Suppressor macrophage treated with lipopolysaccharide for 1 hour (primary cell): Measurements from ENCODE around the gene FBXL19.
A peak's percentile ranks its signal among the peaks of the same experiment; 100 is the strongest.
"Not testable (repeated sequence)": the region's sequence is repeated elsewhere in the genome, so short reads cannot be mapped to it uniquely, and the experiment has no call there.

ENCODE experiments used
- DNase-seq, 3 donors: peaks; one replicate each; pipeline ENCODE4 v3.0.0-alpha.2; 2020 to 2022

FBXL19 gene

DNA sequence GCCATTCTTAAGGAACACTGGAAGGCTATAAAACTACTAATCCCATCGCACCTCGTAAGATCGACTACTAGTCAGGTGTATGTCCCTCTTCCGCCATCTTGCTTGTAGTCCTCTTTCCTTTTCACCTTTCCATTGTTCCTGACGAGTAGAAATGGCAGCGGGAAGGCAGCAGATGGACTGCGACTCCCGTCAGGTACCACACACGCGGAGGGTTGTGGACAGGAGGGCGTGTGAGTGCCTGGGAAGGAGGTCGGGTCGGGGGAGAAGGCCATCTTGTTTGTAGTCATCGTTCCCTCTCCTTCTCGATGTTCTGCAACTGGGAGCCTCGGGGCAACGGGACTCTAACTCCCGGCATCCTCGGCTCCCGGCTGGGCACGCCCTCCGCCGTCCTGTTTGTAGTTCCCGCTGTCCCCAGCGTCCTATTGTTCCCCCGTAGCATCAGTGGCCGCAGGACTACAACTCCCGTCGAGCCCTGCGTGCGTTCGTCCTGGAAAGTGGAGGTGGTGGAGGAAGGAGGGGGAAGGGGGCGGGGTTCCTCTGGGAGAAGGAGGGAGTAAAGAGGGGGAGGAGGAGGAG is 324 bp upstream of the FBXL19 start:
- peak; percentile 99 to 100 (median 99) for DNase-seq

DNA sequence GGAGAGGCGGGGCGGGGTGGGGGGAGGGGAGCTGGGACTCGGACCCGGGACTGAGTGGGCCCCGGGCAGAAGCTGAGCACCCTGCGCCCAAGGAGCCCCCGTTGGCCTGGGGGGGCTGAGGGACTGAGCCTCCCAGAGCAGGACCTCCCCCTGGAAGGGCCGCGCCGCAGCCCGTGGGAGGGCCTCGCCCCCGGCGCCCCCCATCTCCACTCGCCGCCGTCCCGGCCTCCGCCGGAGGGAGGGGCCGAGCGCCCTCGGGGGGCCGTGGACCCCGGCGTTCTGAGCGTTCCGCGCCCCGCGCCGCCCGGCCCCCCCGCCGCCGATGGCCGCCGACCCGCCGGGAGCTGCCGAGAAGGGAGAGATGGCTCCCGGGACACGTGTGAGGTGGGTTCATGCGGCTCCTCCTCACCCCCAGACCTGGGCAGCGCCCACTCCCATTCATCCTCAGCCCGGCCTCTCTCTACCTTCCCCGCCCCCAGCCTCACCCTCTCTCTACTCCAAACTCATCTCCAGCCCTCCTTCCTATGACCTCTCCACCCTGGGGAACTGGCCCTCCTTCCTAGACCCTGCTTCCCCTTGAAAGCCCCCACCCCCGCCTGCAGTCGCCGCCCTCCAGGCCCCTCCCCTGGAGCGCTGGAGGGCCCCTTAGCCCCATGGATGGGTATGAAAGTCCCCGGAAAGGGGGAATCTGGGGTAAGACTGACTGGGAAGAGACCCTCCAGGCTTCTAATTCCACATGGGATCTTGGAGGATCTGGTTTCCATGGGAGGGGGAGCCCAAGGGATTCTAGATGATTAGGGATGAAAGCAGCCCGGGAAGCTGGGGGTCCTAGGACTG is 922 bp downstream of the FBXL19 start:
- DNase-seq = peak; percentile 63 to 82 (median 66)

DNA sequence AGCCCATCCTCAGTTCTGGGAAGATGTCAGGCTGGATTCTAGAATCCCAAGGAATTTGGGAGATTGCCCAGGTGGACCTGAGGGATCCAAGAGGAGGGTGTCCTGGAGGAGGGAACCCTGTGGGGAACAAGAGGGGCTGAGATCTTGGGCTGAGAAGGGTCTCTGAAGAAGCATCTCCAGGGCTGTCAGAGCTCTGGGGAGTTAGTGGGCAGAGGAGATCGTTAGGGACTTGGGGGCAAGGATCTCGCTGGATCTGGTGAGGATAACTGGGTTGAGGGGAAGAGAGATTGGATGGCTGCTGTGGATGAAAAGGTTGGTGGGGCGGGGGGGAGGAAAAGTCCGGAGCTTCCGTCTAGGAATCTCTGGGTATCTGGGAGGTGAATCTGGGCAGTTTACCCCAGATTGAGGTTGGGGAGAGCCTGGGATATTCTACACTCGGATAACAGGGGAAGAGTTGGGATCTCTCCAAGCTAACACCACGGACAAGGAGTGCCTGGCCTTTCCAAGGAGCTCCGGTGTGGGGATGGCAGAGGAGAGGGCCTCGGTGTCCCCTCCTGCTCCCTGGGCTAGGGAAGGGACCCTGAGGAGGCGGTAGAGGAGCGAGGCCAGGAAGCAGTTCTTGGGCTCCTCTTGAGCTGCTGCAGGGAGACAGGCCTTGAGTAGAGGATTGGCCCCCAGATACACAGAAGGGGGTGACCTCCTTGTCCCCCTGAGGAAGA is 1.7 kb downstream of the FBXL19 start:
- DNase-seq = no peak

- DNase-seq = no peak
Measured at GRCh38 chr16:30925632-30925987, 2.2 kb downstream of the FBXL19 start.

DNA sequence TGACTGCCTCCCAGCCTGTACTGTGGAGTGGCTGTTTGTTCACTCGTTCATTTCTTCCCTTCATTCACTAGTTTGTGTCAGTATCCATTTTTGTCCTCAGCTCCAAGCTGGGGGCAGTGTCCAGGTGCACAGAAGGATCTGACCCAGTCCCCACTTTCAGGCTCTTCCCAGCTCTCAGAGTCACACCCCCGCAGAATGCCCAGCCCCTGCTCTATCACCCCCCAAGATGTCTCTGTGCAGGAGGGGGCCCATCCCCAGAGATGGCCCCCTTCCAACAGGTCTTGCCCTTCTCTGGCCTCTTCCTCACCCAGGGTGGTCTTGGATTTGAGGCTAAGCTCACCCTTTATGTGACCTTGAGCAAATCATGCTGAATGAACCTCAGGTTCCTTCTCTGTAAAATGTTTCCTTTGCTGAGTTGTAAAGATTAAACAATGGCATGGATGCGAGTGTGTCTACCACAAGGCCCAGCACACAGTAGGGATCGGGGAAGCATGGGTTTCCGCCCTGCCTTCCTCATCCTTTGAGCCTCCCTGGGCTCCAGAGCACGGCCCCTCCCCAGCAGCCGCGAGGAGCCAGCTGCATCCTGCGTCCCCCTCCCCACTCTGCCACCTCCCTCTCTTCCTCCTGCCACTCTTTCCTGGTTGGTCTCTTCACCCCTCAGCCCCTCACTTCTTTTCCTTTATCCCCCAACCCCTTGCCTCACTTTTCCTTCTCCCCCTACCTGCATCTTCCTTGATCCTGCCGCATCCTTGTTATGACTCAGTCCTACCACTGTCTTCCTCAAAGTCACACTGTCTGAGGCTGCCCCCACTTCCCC is 2.8 kb downstream of the FBXL19 start:
- no peak for DNase-seq

DNA sequence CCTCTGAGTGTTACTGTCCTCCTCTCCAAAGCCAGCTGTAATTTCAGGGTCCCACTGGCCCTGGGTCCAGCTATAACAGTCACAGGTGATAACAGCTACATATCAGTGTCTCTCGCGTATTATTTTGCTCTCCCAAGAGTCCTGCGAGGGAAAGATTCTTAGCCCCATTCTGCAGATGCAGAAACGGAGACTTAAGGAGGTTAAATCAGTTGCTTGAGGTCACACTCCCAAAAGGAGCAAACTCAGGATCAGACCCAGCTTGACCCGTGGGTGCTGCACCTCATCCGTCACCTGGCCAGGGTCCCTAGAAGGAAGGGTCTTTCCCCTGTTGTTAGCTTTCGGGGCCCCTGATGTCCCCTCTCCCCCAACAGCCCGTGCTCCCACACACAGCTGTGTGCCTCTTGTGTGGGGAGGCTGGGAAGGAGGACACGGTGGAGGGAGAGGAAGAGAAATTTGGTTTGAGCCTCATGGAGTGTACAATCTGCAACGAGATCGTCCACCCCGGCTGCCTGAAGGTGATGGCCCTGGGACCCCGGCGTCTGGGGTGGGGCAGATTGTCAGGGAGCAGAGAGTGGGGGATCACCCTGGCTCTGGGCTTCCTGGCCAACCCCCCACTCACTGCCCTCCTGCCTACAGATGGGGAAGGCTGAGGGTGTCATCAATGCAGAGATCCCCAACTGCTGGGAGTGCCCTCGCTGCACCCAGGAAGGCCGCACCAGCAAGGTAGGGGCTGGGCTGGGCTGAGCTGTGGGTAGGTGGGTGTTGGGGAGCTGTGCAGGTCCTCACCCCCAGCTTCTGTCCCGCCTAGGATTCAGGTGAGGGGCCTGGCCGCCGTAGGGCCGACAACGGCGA is 3.8 kb downstream of the FBXL19 start:
- no peak for DNase-seq

- DNase-seq = peak; percentile 49 to 59 (median 55)
Measured at GRCh38 chr16:30927789-30928378, 4.5 kb downstream of the FBXL19 start.

- DNase-seq = no peak
Measured at GRCh38 chr16:30928390-30928789, 5.0 kb downstream of the FBXL19 start.

DNA sequence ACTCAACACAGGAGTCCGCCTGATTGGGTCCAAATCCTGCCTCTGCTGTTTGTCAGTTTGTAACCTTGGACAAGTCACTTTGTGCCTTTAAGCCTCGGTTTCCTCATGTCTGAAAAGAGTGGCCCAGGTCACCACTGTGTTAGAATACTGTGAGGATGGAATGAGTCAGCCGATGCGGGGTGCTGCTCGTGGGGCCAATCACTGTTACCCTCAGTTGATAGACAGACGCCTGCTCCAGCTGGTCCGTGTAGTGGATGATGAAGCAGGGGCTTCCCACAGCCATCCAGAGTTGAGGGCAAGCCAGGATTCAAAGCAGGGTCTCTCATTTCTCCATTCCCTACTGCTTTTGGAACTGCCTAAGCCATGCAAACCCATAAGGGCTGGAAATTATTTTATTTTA is 5.8 kb downstream of the FBXL19 start:
- DNase-seq = no peak

DNA sequence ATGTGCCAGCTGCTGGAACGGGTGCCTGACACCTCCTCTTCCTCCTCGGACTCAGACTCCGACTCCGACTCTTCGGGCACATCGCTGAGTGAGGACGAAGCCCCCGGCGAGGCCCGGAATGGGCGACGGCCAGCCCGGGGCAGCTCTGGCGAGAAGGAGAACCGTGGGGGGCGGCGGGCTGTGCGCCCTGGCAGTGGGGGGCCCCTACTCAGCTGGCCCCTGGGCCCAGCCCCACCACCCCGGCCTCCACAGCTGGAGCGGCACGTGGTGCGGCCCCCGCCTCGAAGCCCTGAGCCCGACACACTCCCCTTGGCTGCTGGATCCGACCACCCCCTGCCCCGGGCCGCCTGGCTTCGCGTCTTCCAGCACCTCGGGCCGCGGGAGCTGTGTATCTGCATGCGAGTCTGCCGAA is 6.8 kb downstream of the FBXL19 start:
- no peak for DNase-seq

GRCh38 chr16:30931068-30931650 is 7.8 kb downstream of the FBXL19 start:
- DNase-seq = no peak

GRCh38 chr16:30934827-30935557 is 11.6 kb downstream of the FBXL19 start:
- DNase-seq = peak; percentile 76 to 83 (median 76)

DNA sequence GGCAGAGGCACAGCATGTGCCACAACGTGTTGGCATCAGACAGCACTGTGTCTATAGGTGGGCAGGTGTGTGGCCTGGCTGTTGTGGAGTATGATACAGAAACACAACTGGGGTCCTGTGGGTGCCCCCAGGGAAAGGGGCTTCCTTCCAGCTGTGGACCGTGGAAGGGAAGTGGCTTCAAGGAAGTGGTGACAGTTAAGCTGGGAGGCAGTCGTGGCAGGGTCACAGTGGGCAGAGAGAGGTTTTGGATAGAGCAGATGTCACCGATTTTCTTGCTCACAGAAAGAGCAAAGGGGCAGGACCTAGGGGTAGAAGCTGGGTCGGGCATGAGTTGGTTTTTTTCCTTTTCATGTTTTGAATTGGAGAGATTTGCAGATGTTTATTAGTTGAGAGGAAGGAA is 14.3 kb downstream of the FBXL19 start:
- no peak for DNase-seq

DNA sequence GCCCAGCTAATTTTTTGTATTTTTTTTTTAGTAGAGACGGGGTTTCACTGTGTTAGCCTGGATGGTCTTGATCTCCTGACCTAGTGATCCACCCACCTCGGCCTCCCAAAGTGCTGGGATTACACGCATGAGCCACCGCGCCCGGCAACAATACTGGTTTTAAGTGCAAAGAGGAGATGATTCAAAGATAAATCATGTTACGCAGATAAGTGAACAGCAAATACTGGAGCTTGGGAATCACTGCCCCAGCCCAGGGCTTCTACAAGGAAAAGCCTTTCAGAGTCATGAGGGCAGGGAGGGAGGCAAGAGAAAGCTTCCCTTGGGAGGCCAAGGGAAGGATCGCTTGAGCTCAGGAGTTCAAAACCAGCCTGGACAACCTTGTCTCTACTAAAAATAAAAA is 16.2 kb downstream of the FBXL19 start:
- not testable (repeated sequence) for DNase-seq

GRCh38 chr16:30941600-30942425 is 18.4 kb downstream of the FBXL19 start:
- DNase-seq = peak; percentile 79 to 89 (median 85)

- no peak for DNase-seq
Measured at GRCh38 chr16:30942426-30942806, 19.0 kb downstream of the FBXL19 start.

- DNase-seq = no peak
Measured at GRCh38 chr16:30944352-30944751, 21.0 kb downstream of the FBXL19 start.

DNA sequence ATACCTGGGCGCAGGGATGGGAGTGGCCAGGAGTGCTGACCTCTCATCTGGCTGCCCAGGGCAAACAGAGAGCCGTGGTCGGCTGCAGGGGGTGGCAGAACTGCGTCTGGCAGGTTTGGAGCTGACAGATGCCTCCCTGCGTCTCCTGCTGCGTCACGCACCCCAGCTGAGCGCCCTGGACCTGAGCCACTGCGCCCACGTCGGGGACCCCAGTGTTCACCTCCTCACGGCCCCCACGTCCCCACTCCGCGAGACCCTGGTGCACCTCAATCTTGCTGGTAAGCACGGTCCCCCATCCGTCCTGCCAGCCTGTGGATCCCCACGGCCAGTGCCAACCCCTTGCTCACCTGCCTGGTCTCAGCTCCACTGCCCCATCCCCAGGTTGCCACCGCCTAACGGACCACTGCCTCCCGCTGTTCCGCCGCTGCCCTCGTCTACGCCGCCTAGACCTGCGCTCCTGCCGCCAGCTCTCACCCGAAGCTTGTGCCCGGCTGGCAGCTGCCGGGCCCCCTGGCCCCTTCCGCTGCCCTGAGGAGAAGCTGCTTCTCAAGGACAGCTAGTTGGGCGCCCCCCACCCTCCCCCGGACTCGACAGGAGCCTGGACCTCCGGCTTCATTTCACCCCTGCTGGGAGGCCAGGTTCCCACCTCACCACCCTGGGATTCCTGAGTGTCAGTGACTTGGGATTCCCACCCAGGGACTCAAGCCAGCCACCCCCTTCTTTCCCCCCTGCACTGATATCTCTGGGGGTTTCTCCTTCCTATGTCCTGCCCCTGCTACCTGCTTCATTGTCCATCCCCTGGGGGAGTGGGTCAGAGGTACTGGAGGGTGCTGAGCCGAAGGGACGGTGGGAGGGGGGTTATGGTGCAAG is 23.5 kb downstream of the FBXL19 start:
- no peak for DNase-seq

DNA sequence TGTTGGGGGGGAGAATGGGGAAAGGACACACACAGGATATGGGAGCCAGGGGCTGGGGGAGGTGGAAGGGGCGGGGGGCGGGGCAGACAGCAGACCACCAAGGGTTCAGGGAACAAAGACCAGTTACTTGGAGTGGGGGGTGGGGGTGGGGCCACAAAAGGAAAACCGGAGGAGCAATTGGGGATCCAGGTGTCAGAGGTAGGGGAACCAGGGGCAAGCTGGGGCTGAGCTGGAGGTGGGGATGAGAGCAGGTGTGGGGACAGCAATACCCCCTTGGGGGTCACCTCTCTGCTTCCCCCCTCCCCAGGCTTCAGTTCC is 24.1 kb downstream of the FBXL19 start:
- DNase-seq = no peak
